Measurements from ENCODE around the gene PDCD4.
"Not testable (repeated sequence)": the region's sequence is repeated elsewhere in the genome, so short reads cannot be mapped to it uniquely, and the experiment has no call there.

Gene PDCD4

DNA sequence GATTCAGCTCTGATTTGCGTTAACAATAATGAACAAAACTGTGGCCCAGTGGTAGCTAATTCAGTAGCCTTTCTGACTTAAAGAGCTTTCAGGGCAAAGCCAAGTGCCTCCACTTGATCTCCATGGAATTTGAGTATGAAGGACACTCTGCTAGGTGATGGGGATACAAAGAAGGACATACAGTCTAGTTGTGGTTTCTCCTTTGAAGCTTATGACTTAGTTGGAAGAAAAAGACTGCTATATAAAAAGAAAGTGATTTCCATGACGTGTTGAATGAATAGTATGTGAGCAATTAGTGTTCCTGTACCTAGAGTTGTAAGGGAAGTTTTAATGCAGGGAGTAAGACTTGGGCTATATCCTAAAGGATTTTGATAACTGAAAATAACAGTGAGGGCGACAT is 8.3 kb downstream of the PDCD4 start:
- no peak for DNase-seq (ENCODE audit: low read depth in 4 of 4, low spot score in 1 of 4)

DNA sequence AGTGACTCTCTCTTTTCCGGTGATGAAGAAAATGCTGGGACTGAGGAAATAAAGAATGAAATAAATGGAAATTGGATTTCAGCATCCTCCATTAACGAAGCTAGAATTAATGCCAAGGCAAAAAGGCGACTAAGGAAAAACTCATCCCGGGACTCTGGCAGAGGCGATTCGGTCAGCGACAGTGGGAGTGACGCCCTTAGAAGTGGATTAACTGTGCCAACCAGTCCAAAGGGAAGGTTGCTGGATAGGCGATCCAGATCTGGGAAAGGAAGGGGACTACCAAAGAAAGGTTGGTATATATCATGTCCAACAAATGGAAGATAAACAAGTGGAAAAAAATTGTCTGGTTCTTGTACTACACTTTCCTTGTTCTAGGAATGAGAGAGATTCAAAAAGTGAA is 9.5 kb downstream of the PDCD4 start:
- DNase-seq (ENCODE audit: low read depth in 4 of 4, low spot score in 1 of 4) = no peak

DNA sequence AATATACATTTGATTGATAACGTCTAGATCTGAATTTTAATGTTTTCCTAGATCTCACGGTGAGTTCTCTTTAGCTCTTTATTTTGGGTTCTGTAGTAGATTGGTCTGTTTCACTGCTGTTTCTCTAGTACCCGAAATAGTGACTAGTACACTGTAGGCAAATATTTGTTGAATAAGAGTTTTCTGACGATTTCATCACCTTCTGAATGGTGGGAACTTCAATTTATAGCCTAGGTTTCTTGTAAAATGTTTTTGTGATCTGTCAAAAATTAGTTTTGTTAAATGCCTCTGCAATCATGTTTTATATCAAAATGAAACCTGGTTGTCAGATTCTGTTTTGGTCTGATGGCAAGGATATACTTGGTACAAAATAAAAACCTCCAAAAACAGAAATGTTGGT is 10.2 kb downstream of the PDCD4 start:
- DNase-seq (ENCODE audit: low read depth in 4 of 4, low spot score in 1 of 4) = no peak

DNA sequence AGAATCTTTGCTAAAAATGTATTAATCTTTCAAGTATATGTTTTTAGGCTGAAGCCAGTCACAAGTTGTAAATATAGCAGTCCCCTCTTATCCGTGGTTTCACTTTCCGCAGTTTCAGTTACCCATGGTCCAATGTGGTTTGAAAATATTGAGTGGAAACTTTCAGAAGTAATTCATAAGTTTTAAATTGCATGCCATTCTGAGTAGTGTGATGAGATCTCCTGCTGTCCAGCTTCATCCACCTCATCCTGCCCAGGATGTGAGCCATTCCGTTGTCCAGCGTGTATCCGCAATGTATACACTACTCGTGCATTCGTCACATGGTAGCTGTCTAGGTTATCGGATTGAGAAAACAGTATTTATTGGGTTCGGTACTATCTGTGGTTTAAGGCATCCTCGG is 12.2 kb downstream of the PDCD4 start:
- DNase-seq (ENCODE audit: low read depth in 4 of 4, low spot score in 1 of 4) = no peak

DNA sequence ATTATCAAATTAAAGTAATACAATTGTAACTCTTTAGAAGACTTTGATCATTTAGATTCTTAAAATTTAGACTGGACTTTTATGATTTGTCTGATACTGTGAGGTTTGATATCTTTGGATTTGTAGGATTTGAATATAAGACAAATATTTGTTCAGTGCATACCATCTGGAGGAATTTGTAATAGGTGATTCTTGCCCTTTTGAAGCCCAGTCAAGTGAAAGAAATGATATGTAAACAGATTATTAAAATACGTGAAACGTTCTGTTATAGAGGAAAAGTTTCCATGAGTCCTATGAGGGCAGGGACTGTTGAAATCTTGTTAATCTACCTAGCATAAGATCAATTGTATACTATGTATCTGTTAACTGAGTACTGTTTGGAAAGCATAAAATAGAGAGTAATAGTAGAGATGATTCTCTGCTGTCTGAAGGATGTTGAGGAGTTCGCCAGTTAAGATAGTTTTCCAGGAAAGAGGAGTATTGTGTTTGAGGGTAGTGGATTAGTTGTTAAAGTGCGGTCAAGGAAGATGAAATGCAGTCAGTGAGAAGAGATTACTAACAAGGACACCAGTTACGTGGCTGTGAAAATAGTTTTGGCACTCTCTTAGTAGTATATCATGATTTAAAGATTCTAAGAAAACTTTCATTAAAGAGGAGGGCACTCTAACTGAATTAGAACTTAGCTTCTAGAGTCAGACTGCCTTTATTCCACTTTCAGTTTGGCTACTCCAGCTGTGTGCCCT is 14.4 kb downstream of the PDCD4 start:
- no peak for DNase-seq (ENCODE audit: low read depth in 4 of 4, low spot score in 1 of 4)

DNA sequence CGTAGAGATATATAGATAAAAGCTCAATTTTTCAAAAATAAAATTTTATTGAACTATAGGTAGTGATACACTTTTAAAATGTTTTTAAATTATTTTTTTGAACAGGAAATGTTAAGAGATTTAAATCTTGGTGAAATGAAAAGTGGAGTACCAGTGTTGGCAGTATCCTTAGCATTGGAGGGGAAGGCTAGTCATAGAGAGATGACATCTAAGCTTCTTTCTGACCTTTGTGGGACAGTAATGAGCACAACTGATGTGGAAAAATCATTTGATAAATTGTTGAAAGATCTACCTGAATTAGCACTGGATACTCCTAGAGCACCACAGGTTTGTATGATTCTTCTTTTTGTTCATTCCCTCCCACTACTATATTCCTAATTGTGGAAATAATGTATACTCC is 15.8 kb downstream of the PDCD4 start:
- no peak for DNase-seq (ENCODE audit: low read depth in 4 of 4, low spot score in 1 of 4)

DNA sequence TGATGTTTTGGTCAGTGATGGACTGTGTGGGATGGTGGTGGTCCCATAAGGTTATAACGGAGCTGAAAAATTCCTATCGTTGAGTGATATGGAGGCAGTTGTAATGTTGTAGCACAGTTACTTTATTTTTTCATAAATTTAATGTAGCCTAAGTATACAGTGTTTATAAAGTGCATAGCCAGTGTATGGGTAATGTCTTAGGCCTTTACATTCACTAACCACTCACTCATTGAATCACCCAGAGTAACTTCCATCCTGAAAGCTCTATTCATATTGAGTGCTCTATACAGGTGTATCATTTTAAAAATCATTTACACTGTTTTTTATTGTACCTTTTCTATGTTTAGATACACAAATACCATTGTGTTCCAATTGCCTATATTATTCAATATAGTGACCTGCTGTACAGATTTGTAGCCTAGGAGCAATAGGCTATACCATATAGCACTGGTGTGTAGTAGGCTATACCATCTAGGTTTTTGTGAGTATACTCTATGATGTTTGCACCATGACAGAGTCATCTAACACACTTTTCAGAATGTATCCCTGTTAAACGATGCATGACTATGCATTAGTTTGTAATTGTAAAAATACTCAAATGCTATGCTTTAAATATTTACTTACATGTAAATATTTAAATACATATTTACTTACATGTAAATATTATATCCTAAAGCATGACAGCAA is 21.0 kb downstream of the PDCD4 start:
- no peak for DNase-seq (ENCODE audit: low read depth in 4 of 4, low spot score in 1 of 4)

DNA sequence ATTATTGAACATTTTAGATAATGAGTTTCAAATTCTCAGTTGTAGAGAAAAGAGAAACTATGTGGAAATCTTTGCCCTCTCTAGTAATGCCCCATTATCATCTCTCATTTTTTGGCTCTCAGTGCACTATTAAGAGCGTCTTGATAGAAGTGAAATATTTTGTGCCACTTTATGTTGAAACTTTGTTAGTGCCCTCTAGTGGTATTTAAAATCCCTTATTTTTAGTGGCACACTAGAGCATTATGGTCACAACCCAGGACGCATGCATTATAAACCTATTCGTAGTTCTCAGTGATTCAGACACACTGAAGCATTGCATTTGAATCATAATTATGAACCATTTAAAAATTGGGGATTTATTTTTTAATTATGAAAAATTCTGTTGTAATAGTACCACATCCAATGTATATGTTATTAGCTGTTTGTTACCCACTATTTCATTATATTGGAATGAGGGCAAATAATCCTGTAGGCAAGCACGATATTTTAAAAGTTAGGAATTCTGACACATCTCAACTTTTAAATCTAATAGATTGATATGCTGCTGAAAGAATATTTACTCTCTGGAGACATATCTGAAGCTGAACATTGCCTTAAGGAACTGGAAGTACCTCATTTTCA is 21.9 kb downstream of the PDCD4 start:
- no peak for DNase-seq (ENCODE audit: low read depth in 4 of 4, low spot score in 1 of 4)

DNA sequence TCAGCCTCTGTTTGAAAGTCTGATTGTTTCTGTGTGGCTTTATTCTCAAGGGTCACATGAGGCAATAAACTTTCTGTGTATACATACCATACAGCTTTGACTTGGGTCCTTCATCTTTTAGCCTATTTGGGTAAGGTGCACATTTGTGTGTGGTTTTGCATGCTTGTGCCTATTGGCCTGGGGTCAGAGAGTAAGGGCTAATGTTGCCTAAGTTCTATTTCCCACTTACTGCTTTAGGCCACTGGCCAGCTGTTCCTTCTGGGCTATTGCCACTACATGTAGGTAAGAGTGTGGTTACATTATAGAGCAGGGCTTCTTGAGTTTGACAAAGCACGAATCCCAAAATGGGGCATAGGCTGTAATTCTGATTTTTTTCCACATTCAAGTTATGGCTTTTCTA is 25.5 kb downstream of the PDCD4 start:
- DNase-seq (ENCODE audit: low read depth in 4 of 4, low spot score in 1 of 4) = no peak

DNA sequence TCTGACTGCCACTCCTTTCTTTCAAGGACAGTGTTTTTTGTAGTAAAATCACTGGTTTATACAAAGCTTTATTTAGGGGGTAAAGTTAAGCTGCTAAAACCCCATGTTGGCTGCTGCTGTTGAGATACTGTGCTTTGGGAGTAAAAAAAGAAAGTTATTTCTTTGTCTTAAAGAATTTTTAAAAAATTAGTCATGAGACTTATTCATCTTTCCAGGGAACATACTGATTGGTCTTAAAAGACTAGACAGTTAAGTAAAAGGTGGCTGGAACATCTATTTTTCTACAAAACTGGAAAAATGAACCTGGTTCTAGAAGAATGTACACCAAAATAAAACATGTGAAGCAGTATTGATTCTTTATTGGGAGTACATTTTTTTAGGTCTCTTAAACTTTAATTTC is 26.7 kb downstream of the PDCD4 start:
- DNase-seq (ENCODE audit: low read depth in 4 of 4, low spot score in 1 of 4) = no peak

DNA sequence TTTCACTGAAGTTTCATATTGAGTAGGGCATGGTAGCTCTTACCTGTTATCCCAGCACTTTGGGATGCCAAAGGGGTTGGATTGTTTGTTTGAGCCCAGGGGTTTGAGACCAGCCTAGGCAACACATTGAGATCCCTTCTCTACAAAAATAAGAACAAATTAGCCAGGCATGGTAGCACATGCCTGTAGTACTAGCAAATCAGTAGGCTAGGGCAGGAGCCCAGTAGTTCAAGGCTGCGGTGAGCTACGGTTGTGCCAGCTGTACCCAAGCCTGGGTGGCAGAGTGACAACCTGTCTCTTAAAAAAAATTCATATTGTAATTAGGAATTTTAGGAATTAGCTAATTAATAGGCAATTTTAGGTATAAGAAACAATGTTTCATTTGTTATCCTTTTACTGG is 29.3 kb downstream of the PDCD4 start:
- DNase-seq (ENCODE audit: low read depth in 4 of 4, low spot score in 1 of 4) = no peak

DNA sequence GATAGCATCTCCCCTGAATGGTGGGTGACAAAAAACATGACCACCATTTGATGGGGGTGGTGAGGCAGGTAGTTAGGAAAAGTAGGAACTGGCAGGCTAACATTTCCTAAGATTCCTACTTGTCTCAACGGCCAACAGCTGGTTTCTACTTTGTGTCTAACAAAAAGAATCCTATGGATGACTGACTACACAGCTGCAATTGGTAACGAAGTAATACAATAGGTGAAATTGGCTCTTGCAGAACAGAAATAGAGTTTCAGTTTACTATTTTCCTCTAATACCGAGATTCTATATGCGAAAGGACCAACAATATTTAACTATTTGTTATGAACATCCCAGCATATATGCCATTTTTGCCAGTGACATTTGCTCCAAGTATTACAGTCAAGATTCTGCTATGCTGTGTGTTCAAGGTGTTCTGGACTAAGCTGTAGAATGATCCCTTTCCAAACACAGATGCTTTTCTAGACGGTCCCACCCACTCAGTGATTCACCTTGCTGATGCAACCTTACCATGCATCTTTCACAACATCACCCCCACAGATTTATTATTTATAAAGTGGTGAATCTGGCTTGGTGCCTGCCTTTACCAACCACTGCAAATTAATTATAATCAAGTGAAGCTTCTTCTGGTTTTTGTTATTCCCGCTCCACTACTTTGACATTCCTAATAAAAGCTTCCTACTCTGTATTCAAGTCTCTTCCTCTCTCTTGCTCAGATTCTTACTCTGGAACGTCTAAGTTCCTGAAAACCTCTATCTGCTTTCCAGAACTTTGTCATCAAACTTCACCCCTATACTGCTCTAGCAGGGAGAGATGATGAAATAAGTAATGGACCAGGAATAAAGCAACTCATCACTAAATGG is 30.5 kb downstream of the PDCD4 start:
- peak in 2 of 4 experiments; percentile 9 to 30 for DNase-seq (ENCODE audit: low read depth in 4 of 4, low spot score in 1 of 4)

DNA sequence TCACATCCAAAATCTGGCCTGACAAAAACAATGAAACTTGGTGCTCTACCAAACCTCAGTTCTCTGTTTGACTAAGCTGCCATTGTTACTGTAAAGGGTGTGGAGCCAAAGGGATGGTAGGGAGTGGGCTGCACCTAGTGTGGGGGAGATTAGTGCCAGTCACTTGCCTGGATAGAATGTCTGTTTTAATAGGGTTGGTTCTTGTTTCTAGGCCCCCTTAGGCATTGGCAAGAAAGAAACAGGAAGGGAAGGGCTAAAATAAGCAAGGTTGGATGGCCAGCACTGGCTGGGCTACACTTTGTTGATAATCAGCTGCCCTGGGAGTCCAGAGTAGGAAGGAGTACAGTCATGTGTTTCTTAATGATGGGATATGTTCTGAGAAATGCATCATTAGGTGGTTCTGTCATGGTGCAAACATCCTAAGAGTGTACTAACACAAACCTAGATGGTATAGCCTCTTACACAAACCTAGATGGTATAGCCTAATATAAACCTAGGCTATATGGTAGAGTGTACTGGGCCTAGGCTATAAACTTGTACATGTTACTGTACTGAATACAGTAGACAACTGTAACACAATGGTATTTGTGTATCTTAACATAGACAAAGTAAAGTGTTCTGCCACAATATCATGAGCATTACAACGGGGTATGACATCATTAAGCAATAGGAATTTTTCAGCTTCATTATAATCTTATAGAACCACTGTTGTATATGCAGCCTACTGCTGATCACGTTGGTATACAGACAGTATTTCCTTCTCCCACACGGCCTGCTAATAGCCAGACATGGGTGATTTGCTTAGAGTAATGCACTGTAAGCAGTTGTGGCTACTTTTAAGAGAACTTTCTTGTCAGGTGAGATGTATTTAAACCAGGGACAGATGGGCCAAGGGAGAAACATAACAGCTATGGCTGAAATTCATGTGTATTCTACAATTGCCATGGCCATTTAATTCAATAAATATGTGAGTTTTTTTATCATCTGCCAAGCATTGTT is 31.9 kb downstream of the PDCD4 start:
- no peak for DNase-seq (ENCODE audit: low read depth in 4 of 4, low spot score in 1 of 4)

DNA sequence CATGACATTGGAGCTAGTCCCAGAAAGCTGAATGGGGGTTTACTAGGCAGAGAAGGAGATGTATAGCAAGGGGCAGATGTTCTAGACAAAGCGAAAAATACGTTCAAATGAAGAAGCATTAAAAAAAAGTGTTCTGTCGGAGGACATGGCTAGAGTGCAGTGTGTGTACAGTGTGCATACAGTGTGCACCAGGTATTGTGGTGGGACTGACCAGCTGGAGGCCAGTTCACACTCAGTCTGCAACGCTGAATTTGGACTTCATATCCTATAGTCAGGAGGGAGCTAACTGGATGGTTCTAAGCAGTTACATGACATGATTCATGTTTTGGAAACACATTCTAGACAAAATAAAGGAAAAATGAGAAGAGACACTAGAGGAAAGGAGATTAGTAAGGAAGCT is 38.4 kb downstream of the PDCD4 start:
- DNase-seq (ENCODE audit: low read depth in 4 of 4, low spot score in 1 of 4) = no peak

DNA sequence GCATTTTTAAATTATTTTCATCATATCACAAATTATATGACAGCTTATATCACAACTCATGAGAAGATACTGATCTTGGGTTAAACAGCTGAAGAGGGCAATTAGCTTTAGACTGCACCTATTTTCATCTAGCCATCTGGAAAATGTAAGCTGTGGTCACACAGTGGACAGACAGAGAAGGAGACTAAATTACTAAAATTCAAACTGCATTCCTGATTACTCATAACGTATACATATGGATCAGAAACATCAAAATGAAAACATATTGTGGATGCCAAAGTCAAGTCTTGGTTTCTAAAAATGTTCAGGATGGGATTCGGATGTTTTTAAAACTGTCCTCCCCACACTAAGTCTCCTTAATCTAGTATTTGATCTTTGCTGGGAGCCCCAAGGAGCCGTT is 40.6 kb downstream of the PDCD4 start:
- DNase-seq (ENCODE audit: low read depth in 4 of 4, low spot score in 1 of 4) = no peak

DNA sequence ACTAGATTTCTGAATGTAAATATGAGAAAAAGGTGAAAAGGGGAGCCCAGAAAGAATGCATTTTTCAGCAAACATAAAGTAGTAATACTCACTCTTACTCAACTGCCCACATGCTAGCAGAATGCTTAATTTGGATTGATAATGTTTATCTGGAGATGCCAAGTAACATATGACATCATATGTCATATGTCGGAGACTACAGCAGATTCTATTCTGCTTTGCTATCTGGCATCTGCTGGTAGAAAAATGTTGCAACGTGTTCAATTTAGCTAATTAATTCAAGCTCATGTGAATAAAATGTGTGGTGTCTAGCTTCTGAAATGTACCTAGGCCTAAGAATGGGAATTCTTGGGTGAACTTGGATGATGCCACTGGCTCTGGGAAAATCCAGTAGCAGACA is 42.7 kb downstream of the PDCD4 start:
- no peak for DNase-seq (ENCODE audit: low read depth in 4 of 4, low spot score in 1 of 4)

DNA sequence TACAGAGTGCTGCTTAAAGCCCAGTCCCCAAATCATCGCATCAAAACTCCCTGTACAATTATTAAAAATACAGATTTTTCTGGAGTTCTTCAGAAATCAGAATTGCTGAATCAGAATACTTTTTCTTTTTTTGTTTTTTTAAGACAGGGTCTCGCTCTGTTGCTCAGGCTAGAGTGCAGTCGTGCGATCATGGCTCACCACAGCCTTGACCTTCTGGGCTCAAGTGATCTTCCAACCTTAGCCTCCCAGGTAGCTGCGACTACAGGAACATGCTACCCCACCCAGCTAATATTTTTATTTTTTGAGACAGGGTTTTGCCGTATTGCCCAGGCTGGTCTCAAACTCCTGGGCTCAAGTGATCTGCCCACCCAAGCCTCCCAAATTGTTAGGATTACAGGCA is 43.3 kb downstream of the PDCD4 start:
- DNase-seq (ENCODE audit: low read depth in 4 of 4, low spot score in 1 of 4) = no peak

DNA sequence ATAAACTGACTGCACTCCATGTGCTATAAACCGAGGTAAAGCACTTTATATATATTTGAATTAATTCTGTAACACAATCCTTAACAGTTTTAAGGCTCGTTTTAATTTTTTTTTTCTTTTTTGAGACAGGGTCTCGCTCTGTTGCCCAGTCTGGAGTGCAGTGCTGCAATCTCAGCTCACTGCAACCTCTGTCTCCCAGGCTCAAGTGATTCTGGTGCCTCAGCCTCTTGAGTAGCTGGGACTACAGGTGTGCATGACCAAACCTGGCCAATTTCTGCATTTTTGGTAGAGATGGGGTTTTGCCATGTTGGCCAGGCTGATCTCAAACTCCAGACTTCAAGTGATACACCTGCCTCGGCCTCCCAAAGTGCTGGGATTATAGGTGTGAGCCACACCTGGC is 43.9 kb downstream of the PDCD4 start:
- DNase-seq (ENCODE audit: low read depth in 4 of 4, low spot score in 1 of 4) = not testable (repeated sequence)

DNA sequence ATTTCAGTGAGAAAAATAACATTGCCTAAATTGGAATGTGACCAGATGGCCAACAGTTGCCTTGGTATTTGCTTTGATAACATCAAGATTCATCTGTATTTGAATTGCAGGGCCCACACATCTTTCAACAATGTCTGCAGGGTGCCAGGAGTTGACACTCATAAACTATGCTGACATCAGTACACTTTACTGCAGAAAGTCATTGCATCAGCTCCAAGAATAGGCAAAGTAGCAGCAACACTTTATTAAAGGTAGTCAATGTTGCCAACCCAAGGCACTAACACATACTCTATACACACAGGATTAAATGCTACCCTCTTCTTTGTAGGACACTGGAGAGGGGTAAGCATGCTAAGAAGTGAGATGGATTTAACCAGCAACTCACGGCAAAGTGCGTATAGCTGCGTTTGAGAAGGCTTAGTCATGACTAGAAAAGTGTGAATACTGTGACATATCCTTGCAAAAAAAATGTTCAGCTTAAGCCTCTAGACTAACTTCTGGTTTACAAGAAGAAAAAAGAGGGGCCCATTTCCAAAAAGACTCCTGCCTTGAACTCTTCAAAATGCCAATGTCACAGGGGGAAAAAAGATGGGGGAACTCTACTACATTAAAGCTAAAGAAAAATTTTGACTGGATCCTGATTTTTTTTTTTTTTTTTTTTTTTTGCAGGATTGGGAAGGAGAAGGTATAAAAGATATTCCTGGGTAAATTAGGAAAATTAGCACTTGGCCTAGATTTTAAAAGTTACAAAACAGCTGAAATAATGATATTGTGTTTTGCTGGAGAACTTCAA is 45.0 kb downstream of the PDCD4 start:
- DNase-seq (ENCODE audit: low read depth in 4 of 4, low spot score in 1 of 4) = no peak

DNA sequence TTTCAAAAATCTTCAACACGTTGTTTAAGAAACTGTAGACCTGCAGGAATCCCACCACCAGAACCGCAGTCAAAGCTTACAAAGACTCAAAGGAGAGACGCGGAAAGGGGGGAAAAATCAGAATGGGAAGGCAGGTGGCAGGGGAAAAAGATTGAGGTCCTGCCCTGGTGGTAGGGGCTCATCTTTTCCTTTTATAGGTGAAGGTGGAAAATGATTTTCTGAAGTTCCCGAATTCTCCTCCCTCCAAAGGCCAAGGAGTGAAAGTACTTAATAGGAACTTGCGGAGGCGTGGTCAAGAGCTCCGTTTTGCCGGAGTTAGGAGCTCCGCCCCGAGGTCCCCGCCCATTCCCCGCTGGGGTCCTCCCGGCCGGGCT is 46.5 kb downstream of the PDCD4 start:
- peak in 3 of 4 experiments; percentile 57 to 85 (median 77) for DNase-seq (ENCODE audit: low read depth in 4 of 4, low spot score in 1 of 4)

Measured in stimulated activated CD4-positive, alpha-beta T cell treated with anti-CD3 and anti-CD28 coated beads, Interleukin-1b, Interleukin-23, amount 100 ng/mL, for 24 hours (primary cell).